Fibroblast of pulmonary artery (primary cell): ENCODE measurements around the gene PPP1CC.

Experiments used
- DNase-seq: peaks from one replicate; pipeline ENCODE4 v3.0.0-alpha.2; 2010; ENCODE audit warnings: low read depth
- H3K4me3 ChIP-seq: replicated peaks from 2 replicates; pipeline ENCODE4 v1.5.1; 2011; ENCODE audit warnings: low read depth, mild to moderate bottlenecking, control low read depth, low read length, moderate library complexity
- TF ChIP-seq, protein P1 (sequence below): IDR thresholded peaks from 2 replicates; pipeline ENCODE4 v1.5.1; 2011; ENCODE audit warnings: mild to moderate bottlenecking, control low read depth, low read length, inconsistent platforms; ENCODE audit errors: missing control alignments

PPP1CC gene

DNA sequence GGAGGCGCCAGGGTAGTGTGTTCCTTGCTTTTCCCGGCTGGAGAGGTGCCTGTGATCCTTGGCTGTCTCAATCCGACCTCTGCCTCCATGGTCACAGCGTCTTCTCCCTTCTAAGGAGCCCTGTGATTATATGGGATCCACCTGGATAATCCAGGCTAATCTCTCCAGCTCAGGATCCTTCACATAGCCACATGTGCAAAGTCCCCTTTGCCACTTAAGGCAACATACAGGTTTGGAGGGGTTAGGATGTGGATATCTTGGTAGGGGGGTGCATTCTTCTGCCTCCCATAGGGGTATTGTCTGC lies 52.6 kb downstream of the PPP1CC start:
- DNase-seq, result no peak
- no peak overlapping the region for H3K4me3 ChIP-seq
- TF ChIP-seq, protein P1, sequence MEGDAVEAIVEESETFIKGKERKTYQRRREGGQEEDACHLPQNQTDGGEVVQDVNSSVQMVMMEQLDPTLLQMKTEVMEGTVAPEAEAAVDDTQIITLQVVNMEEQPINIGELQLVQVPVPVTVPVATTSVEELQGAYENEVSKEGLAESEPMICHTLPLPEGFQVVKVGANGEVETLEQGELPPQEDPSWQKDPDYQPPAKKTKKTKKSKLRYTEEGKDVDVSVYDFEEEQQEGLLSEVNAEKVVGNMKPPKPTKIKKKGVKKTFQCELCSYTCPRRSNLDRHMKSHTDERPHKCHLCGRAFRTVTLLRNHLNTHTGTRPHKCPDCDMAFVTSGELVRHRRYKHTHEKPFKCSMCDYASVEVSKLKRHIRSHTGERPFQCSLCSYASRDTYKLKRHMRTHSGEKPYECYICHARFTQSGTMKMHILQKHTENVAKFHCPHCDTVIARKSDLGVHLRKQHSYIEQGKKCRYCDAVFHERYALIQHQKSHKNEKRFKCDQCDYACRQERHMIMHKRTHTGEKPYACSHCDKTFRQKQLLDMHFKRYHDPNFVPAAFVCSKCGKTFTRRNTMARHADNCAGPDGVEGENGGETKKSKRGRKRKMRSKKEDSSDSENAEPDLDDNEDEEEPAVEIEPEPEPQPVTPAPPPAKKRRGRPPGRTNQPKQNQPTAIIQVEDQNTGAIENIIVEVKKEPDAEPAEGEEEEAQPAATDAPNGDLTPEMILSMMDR, result no peak

DNA sequence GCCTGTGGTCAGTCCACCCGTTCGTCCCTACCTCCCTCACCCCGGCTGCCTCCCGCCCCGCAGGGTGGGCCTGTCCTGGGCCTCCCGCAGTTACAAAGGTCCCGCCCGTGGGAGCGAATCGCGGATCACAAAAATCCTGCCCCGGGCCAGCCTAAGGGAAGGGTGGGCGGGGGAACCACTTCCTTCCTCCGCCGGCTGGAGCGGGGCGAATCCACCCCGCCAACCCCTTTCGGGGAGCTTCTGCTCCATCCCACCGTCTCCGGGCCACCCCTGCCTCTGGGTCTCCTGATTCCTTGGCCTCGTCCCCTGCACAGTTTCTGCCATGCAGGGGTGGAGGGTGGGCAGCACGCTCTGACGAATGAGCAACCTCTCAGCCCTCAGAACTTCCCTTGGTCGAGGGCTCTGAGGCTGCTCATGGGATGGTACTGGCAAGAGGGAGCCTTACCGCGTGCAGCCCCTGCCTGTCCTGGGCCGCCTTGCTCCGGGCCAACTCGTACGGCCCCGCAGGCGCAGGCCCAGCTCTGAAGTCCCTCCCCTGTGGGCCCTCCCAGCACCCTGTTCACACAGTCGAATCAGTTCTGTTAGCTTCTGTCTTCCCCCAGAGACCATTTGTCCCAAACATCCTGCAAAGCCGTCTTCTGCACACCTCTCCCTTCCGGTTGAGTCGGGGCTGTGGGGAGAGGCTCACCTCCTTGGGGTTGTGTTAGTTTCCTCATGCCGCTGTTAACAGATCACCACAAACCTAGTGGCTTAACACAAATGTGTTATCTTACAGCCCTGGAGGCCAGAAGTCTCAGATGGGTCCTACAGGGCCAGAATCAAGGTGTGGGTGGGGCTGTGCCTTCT lies 53.2 kb downstream of the PPP1CC start:
- H3K4me3 ChIP-seq, result peak overlapping the region; percentile 58
- TF ChIP-seq, protein P1, result no peak
- DNase-seq, result peak; percentile 29

DNA sequence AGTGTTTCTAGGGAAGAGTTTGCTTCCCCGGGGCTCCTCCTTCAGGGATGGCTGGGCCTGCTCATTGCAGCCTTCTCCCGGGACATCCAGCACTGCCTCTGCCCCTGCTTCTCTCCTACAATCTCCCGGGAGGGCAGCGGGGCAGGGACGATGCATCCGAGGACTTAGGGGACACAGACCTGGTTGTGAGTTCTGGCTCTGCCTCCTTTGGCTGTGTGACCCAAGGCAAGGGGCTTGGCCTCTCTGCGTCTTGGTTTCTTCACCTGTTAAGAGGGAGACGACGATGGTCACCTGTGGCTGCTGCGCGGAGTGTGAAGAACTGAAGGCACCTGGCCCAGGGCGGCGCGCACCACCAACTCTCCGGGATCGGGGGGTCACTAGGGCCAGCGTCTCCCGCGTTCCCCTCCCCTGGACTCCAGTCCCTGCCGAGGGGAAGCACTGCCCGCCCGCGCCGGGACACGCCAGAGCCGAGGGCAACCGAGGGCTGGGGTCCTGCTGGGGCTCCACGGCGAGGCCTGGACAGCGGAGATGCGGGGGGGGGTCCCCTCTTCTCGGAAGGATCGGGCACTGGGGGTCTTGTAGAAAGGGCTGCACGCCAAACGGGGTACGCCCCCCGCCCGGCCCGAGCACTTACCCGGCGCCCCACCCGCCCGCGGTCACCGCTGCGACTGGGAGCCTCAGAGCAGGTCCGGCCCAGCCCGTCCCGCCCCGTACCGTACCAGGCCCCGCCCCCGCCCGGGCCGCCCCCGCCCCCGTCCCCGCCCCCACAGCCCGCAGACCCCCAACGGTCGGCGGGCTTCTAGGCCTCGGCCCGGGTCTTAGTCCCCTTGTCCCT lies 54.0 kb downstream of the PPP1CC start, which contains the start of gene HVCN1:
Gene HVCN1, minus strand, starts transcription at position 670 of the 835 bp plus-strand sequence. CDS start 5,870 bp downstream, outside the sequence.
- no peak for DNase-seq
- TF ChIP-seq, protein P1, result no peak
- H3K4me3 ChIP-seq, result peak within 1 kb of the TSS; percentile 58

DNA sequence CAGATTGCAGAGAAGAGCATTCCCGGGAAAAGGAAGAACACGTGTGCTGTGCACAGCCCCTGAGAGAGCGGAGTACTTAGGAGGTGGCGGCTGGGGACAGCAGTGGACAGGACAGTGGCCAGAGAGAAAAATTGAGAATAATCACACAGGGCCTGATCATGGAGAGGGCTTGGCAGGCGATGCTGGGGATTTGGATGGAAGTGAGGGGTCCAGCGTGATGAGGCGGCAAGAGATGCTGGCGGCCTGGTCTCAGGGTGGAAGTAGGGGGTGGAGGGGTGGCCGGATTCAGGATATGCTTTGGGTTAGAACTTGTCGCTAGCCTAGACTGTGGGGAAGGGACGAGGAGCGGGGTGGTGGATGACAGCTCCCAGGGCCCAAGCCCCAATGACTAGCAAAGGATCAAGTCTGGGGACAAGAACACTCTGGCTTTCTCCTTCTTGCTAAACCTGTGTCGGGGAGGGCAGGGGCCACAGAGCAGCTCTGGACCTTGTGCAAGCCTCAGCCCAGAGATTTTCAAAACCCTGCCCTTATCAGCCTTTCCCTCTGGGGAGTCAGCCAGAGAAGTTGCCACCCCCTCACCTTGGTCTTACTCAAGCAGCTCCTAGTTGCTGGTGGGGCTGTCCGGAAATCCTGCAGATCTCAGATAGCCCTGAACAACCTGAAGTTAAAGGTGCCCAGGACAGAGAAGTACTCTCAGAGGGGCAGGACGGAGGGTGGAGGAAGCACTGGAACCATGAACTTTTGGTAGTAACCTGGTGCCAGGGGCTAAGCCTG lies 55.1 kb downstream of the PPP1CC start:
- TF ChIP-seq, protein P1, result no peak
- no peak for DNase-seq
- H3K4me3 ChIP-seq, result no peak overlapping the region

DNA sequence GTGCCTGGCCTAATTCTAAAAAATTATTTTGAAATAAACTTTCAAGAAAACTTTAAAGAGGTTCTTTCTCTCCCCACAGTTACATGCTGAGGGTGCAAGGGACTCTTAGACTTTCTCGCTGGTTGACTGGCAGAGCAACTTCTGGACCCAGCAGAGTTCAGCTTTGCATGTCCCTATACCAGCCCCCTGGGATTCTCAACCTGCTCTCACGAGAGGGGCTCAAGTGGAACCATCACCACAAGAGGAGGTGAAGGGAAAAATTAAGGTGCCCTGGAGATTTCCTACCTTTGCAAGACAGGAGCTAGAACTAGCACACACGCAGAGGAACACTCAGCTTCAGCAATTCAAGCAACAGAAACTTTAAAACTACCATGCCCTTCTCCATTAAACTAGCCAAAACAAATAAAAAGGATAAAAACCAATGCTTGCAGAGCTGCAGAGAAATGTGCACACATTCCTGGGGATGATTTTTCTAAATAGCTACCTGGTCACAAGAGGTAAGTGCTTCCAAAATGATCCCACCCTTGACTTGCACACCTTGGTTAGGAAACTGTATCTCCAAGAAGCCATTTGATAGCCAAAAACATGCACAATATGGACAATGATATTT lies 56.3 kb downstream of the PPP1CC start:
- TF ChIP-seq, protein P1, result no peak
- DNase-seq, result no peak
- no peak overlapping the region for H3K4me3 ChIP-seq

DNA sequence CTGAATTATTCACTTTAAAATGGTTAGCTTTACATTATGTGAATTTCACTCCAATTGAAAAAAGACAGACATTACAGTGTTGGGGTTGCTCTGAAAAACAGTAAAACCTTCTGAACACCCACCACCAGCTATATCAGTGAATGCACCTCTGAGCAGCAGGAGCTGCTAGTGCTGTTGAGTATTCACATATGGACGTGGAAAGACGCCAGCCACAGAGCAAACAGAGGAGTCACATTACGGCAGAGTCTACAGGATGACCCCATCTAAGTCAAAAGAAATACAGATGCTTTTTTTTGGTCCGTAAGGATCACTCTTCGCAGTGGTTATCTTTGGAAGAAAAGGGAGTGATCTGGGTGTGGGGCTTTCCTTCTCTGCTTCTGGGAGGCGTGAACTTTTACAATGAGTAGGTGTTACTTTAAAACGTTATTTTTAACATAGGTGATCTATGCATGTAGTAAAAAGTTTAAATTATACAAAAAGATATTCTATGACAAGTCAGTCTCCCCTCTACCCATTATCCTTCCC lies 58.3 kb downstream of the PPP1CC start:
- no peak for DNase-seq
- TF ChIP-seq, protein P1, result no peak
- H3K4me3 ChIP-seq, result no peak overlapping the region
